Activated gamma-delta T cell treated with anti-CD3 and anti-CD28 coated beads, Interleukin-2, amount 50 U/mL, for 16 hours (primary cell): ENCODE results near the gene PIGU.
"Not testable (repeated sequence)": the region's sequence is repeated elsewhere in the genome, so short reads cannot be mapped to it uniquely, and the experiment has no call there.

Experiments
- DNase-seq: peaks from one replicate; pipeline ENCODE4 v3.0.0-alpha.2; 2020; ENCODE audit warnings: low read depth

Gene PIGU

GRCh38 chr20:34621383-34622367, 55.2 kb downstream of the PIGU start:
- no peak for DNase-seq

GRCh38 chr20:34621036-34621343, 55.9 kb downstream of the PIGU start:
- DNase-seq = no peak

GRCh38 chr20:34618676-34619075, 58.2 kb downstream of the PIGU start:
- no peak for DNase-seq

GRCh38 chr20:34616913-34617312, 60.0 kb downstream of the PIGU start:
- not testable (repeated sequence) for DNase-seq

- DNase-seq = no peak
These were observed 61.4 kb downstream of the PIGU start for GRCh38 chr20:34615477-34615876.

GRCh38 chr20:34611976-34612375, 64.9 kb downstream of the PIGU start:
- not testable (repeated sequence) for DNase-seq

- no peak for DNase-seq
These were observed 69.8 kb downstream of the PIGU start for GRCh38 chr20:34607066-34607465.

- no peak for DNase-seq
These were observed 71.7 kb downstream of the PIGU start for GRCh38 chr20:34604980-34605788.

GRCh38 chr20:34600892-34601653, 75.8 kb downstream of the PIGU start:
- no peak for DNase-seq

- no peak for DNase-seq
These were observed 81.3 kb downstream of the PIGU start for GRCh38 chr20:34595377-34596184.

- no peak for DNase-seq
These were observed 90.3 kb downstream of the PIGU start for GRCh38 chr20:34586488-34587163.

GRCh38 chr20:34585019-34585418, 91.9 kb downstream of the PIGU start:
- DNase-seq = no peak

- DNase-seq = no peak
These were observed 93.3 kb downstream of the PIGU start for GRCh38 chr20:34583544-34583943.

GRCh38 chr20:34582911-34583310, 94.0 kb downstream of the PIGU start:
- DNase-seq = no peak

GRCh38 chr20:34582221-34582620, 94.7 kb downstream of the PIGU start:
- no peak for DNase-seq

- DNase-seq = no peak
These were observed 95.3 kb downstream of the PIGU start for GRCh38 chr20:34581341-34582184.

- DNase-seq = no peak
These were observed 96.6 kb downstream of the PIGU start for GRCh38 chr20:34579979-34580940.

- DNase-seq = no peak
These were observed 97.5 kb downstream of the PIGU start for GRCh38 chr20:34579191-34579978.
